ENCODE results near the gene SESN3. TPM values are rescaled to one million over a fixed set of nuclear protein-coding genes. Genes with fewer than 3 reads are reported as not detected.

SESN3 gene
- total RNA-seq, 2 experiments from 2014 or later = 19.4 to 19.5 TPM

DNA sequence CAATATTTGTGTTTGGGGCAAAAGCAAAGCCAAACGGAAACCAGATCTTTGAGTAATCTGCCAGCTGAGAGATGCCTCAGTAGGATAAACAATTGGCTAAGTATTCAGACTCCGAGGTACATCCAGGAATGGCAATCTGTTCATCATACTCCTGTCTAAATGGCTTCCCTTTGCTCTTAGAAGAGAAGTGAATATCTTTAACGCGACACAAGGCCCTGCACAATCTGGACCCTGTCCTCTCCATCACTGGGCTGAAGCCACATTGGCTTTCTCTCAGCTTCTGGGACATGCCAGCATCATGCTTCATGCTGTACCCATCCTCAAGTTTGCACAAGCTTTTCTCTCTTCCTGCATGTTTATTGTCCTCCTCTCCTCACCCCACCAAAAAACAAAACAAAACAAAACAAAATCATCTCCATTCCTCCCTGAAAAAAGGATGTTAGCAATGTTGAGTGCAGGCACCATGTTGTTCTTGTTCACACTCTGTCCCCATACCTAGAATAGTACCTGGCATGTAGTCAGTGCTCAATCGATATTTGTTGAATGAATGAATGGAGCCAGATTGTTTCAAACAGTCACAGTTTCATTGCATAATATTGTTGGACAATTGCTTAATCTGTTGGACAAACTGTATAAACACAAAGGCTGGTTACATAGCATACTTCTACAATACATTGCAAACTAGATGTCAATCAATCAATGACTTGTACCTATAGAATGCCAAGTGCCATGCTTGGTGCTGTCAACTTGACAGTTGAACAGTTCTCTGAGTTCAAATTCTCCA, 38.2 kb upstream of the SESN3 start:
- ChIA-PET CTCF (no interaction called here), POLR2A (no interaction called here)
- TF ChIP-seq, protein P1, sequence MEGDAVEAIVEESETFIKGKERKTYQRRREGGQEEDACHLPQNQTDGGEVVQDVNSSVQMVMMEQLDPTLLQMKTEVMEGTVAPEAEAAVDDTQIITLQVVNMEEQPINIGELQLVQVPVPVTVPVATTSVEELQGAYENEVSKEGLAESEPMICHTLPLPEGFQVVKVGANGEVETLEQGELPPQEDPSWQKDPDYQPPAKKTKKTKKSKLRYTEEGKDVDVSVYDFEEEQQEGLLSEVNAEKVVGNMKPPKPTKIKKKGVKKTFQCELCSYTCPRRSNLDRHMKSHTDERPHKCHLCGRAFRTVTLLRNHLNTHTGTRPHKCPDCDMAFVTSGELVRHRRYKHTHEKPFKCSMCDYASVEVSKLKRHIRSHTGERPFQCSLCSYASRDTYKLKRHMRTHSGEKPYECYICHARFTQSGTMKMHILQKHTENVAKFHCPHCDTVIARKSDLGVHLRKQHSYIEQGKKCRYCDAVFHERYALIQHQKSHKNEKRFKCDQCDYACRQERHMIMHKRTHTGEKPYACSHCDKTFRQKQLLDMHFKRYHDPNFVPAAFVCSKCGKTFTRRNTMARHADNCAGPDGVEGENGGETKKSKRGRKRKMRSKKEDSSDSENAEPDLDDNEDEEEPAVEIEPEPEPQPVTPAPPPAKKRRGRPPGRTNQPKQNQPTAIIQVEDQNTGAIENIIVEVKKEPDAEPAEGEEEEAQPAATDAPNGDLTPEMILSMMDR (IDR thresholded peaks at IDR 0.05) = no peak
- Mint-ChIP-seq H3K36me3 (ENCODE audit: low read depth) (no peaks in the 10 kb centered on the region), H3K4me3 (no peak overlapping the region), H3K27me3 (no peaks in the 10 kb centered on the region), H3K9me3 (no peaks in the 10 kb centered on the region), H3K27ac (no peak overlapping the region), H3K4me1 (ENCODE audit: low read depth) (no peaks in the 10 kb centered on the region)
- intact Hi-C loops (cut with micrococcal nuclease) = no loop called here
- ATAC-seq (no peak), DNase-seq (no peak)

DNA sequence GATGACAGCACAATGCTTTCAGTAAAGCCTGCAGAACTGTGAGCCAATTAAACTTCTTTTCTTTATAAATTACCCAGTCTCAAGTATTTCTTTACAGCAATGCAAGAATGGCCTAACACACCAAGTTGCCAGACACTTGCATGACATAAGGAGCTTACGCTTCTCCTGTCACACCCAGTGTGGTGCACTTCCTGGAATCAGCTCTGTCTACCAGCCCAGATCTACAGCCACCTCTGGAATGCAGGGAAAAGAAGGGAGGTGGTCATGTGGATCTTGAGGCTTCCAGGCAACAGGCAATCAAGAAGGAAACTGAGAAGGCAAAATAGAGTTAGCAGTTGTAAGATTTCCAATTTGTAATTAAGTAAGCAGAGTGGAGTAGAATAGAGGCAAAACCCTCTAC, 37.4 kb upstream of the SESN3 start:
- no peak overlapping the region for H3K4me3 Mint-ChIP-seq
- ATAC-seq (no peak), DNase-seq (no peak)
- no peaks in the 10 kb centered on the region for H3K27me3 Mint-ChIP-seq
- ChIA-PET CTCF (no interaction called here), POLR2A (no interaction called here)
- peaks cover 7% of the 10 kb centered on the region for H3K4me1 Mint-ChIP-seq (ENCODE audit: low read depth)
- H3K9me3 Mint-ChIP-seq = no peaks in the 10 kb centered on the region
- H3K36me3 Mint-ChIP-seq (ENCODE audit: low read depth) = no peaks in the 10 kb centered on the region
- no peak overlapping the region for H3K27ac Mint-ChIP-seq
- TF ChIP-seq, protein P1 (IDR thresholded peaks at IDR 0.05) = no peak
- intact Hi-C loops (cut with micrococcal nuclease) = no loop called here

DNA sequence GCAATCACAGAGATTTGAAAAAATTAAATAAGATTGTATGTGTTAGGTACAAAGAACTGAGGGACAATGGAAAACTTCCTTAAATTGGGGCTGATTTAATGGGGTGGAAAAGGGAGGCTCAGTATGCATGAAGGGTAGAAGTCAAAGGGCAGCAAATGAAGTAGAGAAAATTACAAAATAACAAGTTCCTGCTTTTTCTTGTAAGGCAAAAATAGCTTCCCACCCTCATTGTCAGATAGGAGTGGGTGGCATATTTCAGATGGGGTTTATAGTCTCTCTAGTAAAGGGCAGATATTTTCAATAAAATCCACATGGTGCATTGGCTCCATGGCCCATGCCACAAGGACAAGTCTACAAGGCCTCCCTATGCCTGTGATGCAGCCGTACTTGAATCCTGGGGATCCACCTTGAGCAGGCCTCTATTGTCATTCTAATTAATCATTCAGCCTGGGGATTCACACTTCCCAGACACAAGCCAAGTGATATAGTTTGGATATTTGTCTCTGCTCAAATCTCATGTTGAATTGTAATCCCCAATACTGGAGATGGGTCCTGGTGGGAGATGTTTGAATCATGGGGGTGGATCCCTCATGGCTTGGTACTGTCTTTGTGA, 36.7 kb upstream of the SESN3 start:
- Mint-ChIP-seq H3K9me3 (no peaks in the 10 kb centered on the region), H3K4me3 (no peak overlapping the region), H3K27me3 (no peaks in the 10 kb centered on the region), H3K27ac (no peak overlapping the region), H3K4me1 (ENCODE audit: low read depth) (peaks cover 9% of the 10 kb centered on the region), H3K36me3 (ENCODE audit: low read depth) (no peaks in the 10 kb centered on the region)
- TF ChIP-seq, protein P1 (IDR thresholded peaks at IDR 0.05) = no peak
- intact Hi-C loops (cut with micrococcal nuclease) = no loop called here
- POLR2A ChIA-PET = no interaction called here
- CTCF ChIA-PET = interaction anchor here (2.6 kb wide), 1 partner anchor 12 kb away, joined by 12 read pairs; no protein-coding TSS in a partner anchor
- ATAC-seq (no peak), DNase-seq (no peak)

DNA sequence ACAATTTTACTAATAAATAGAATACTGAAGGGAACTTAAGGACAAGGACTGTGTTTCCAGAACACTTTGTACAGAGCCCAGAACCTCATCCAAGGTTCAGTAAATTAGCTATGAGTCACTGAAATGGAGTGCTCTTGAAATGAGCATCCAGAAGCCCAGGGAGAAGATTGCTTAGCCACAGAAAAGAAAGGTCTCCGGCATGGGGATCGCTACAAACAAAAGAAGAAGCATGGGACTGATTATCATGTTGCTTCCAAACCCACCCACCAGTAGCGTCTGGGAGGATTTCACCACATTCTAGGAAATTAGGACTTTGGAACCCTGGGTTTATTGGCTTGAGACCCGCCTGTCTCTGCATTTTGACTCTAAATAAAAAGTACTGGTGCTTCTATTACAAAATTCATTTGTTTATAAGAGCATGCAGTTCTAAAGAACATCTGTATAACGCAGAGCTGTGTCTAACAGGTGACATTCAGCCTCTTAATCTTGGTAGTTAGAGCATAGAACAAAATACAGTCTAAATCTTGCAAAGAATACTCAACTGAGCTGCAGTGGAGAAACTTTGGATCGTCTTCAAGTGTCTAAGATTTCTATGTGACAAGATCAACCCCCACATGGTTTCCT, 35.9 kb upstream of the SESN3 start:
- DNase-seq = no peak
- TF ChIP-seq, protein P1 (IDR thresholded peaks at IDR 0.05) = no peak
- ChIA-PET POLR2A (no interaction called here), CTCF (interaction anchor here (1.2 to 2.6 kb wide), 2 partner anchors 10 to 11 kb away, joined by 3 to 12 read pairs; no protein-coding TSS in a partner anchor)
- Mint-ChIP-seq H3K36me3 (ENCODE audit: low read depth) (no peaks in the 10 kb centered on the region), H3K27me3 (no peaks in the 10 kb centered on the region), H3K4me3 (no peak overlapping the region), H3K4me1 (ENCODE audit: low read depth) (peaks cover 9% of the 10 kb centered on the region), H3K27ac (no peak overlapping the region), H3K9me3 (no peaks in the 10 kb centered on the region)
- intact Hi-C loops (cut with micrococcal nuclease) = no loop called here
- no peak for ATAC-seq

DNA sequence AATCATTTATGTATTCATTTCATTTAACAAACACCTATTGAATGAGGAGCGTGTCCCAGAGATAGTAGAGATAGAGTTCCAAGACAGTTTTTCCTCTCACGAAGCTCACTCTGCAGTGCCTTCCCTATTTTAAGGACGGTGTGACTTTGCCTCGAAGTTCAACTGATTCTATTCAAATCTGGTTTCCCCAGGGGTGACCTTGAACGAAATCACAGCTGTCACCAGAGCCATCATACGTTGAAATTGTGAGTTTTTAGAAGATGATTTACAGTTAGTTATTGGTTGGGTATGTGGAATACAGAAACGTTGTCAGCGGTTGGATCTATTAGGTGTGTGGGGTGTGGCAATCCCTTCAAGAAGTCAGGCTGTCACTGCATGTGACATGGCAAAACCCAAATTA, 33.9 kb upstream of the SESN3 start:
- no peak for ATAC-seq
- intact Hi-C loops (cut with micrococcal nuclease) = no loop called here
- H3K4me1 Mint-ChIP-seq (ENCODE audit: low read depth) = peaks cover 9% of the 10 kb centered on the region
- TF ChIP-seq, protein P1 (IDR thresholded peaks at IDR 0.05) = no peak
- no peaks in the 10 kb centered on the region for H3K27me3 Mint-ChIP-seq
- no peak overlapping the region for H3K4me3 Mint-ChIP-seq
- DNase-seq = no peak
- ChIA-PET POLR2A (interaction anchor here (1.2 to 1.7 kb wide), 2 partner anchors 10 to 14 kb away, joined by 3 read pairs; no protein-coding TSS in a partner anchor), CTCF (no interaction called here)
- H3K27ac Mint-ChIP-seq = no peak overlapping the region
- no peaks in the 10 kb centered on the region for H3K9me3 Mint-ChIP-seq
- no peaks in the 10 kb centered on the region for H3K36me3 Mint-ChIP-seq (ENCODE audit: low read depth)
